HepG2 (cell line): ENCODE results near the gene OST4. TPM values are rescaled to one million over a fixed set of nuclear protein-coding genes. Genes with fewer than 3 reads are reported as not detected.

ENCODE experiments used
- AHR ChIP-seq: IDR thresholded peaks from 2 replicates; pipeline ENCODE4 v1.6.1; 2018; ENCODE audit warnings: missing genetic modification reagents, missing compliant biosample characterization
- AKAP8 ChIP-seq: sonication (generic); formaldehyde crosslinking; IDR thresholded peaks from 2 replicates; pipeline ENCODE4 v1.5.1; 2020; ENCODE audit warnings: mild to moderate bottlenecking, missing genetic modification reagents
- ATF5 ChIP-seq: sonication (generic); formaldehyde crosslinking; IDR thresholded peaks from 2 replicates; pipeline ENCODE4 v1.4.0; 2020; ENCODE audit warnings: mild to moderate bottlenecking, low read depth, missing genetic modification reagents
- BRD4 ChIP-seq: sonication (generic); formaldehyde crosslinking; IDR thresholded peaks from 2 replicates; pipeline ENCODE4 v1.4.0; 2020; ENCODE audit warnings: missing genetic modification reagents
- CCDC6 ChIP-seq: sonication (generic); formaldehyde crosslinking; IDR thresholded peaks from 2 replicates; pipeline ENCODE4 v1.8.1; 2022; ENCODE audit warnings: mild to moderate bottlenecking, missing genetic modification reagents, moderate library complexity
- ETV6 ChIP-seq: sonication (generic); formaldehyde crosslinking; conservative IDR thresholded peaks from 2 replicates; pipeline ENCODE4 v1.4.0; 2020; ENCODE audit warnings: missing genetic modification reagents
- MAFK ChIP-seq, 2 experiments: IDR thresholded peaks in 1 of 2; conservative IDR thresholded peaks in 1 of 2; 2 replicates each; pipeline ENCODE4 v1.6.1; 2011; ENCODE audit warnings: improper control_type of control experiment in 2 of 2, low read length in 2 of 2
- MLXIP ChIP-seq: sonication (generic); formaldehyde crosslinking; IDR thresholded peaks from 2 replicates; pipeline ENCODE4 v1.9.0; 2021; ENCODE audit warnings: missing genetic modification reagents, borderline replicate concordance
- RAD21 ChIP-seq: fragments of 450-650 bp; formaldehyde crosslinking; IDR thresholded peaks from 2 replicates; pipeline ENCODE4 v1.5.0; 2020; ENCODE audit warnings: mild to moderate bottlenecking
- SNAPC5 ChIP-seq: sonication (generic); formaldehyde crosslinking; IDR thresholded peaks from 2 replicates; pipeline ENCODE4 v1.8.1; 2023; ENCODE audit warnings: mild to moderate bottlenecking, missing genetic modification reagents, borderline replicate concordance
- SNRNP70 ChIP-seq: fragments of 200-400 bp; formaldehyde crosslinking; IDR thresholded peaks from 2 replicates; pipeline ENCODE4 v1.6.1; 2017; ENCODE audit warnings: mild to moderate bottlenecking, low read depth, low read length, moderate library complexity
- SOX5 ChIP-seq: IDR thresholded peaks from 2 replicates; pipeline ENCODE4 v1.6.1; 2016; ENCODE audit warnings: borderline replicate concordance
- SUZ12 ChIP-seq: fragments of 150-350 bp; IDR thresholded peaks from 2 replicates; pipeline ENCODE4 v1.6.1; 2014; ENCODE audit warnings: low read depth, low read length
- ZNF547 ChIP-seq: sonication (generic); formaldehyde crosslinking; IDR thresholded peaks from 2 replicates; pipeline ENCODE4 v1.5.1; 2020; ENCODE audit warnings: mild to moderate bottlenecking, missing genetic modification reagents
- ZNF569 ChIP-seq: sonication (generic); formaldehyde crosslinking; IDR thresholded peaks from 2 replicates; pipeline ENCODE4 v1.5.0; 2020; ENCODE audit warnings: mild to moderate bottlenecking, missing genetic modification reagents, moderate library complexity, borderline replicate concordance
- ZNF747 ChIP-seq: sonication (generic); formaldehyde crosslinking; IDR thresholded peaks from 2 replicates; pipeline ENCODE4 v1.8.1; 2023; ENCODE audit warnings: missing genetic modification reagents, mild to moderate bottlenecking, borderline replicate concordance
- ZNF776 ChIP-seq: sonication (generic); formaldehyde crosslinking; IDR thresholded peaks from 2 replicates; pipeline ENCODE4 v1.4.0; 2020; ENCODE audit warnings: mild to moderate bottlenecking, missing genetic modification reagents
- ZNF782 ChIP-seq: sonication (generic); formaldehyde crosslinking; IDR thresholded peaks from 2 replicates; pipeline ENCODE4 v1.4.0; 2020; ENCODE audit warnings: missing genetic modification reagents, mild to moderate bottlenecking, borderline replicate concordance
- ZSCAN22 ChIP-seq: sonication (generic); formaldehyde crosslinking; IDR thresholded peaks from 2 replicates; pipeline ENCODE4 v1.4.0; 2020; ENCODE audit warnings: mild to moderate bottlenecking, missing genetic modification reagents
- polyA plus RNA-seq, 8 experiments: library from polyadenylated mRNA; depleted of rRNA in 3 of 8; stranded (reverse) in 7 of 8; unstranded in 1 of 8; fragments of >200 nt; fragmentation: Illumina TruSeq in 4 of 8; extraction: Trizol in 4 of 8; gene quantifications; 2 replicates each; pipeline versions ENCODE4 v1.2.1 to v1.2.3, GENCODE V29; 2011 to 2016; ENCODE audit warnings: low read depth in 4 of 8, missing spikeins in 1 of 8, mixed read lengths in 1 of 8; ENCODE audit not compliant: insufficient read depth in 1 of 8
- total RNA-seq, 5 experiments: library from RNA; depleted of rRNA; stranded (reverse); fragments of >200 nt; fragmentation: Illumina TruSeq; extraction: Trizol; gene quantifications; 2 replicates each; pipeline ENCODE4 v1.2.3, GENCODE V29; 2016; ENCODE audit warnings: low read depth in 1 of 5
- TF ChIP-seq, protein P1 (sequence below): sonication (generic); formaldehyde crosslinking; IDR thresholded peaks from 2 replicates; pipeline ENCODE4 v1.5.1; 2020; ENCODE audit warnings: missing genetic modification reagents, mild to moderate bottlenecking, borderline replicate concordance
- TF ChIP-seq, protein P2 (sequence below), 2 experiments: sonication (generic) in 1 of 2; formaldehyde crosslinking in 1 of 2; IDR thresholded peaks; 2 replicates each; pipeline versions ENCODE4 v1.4.0 to v1.6.1; 2018 to 2020; ENCODE audit warnings: missing genetic modification reagents in 2 of 2, borderline replicate concordance in 1 of 2, low read depth in 1 of 2, mild to moderate bottlenecking in 1 of 2, missing biosample characterization in 1 of 2

The OST4 gene
- total and polyA plus RNA-seq, 2 of the 13 experiments (the other 11 are each of a cell fraction or from before 2014, with no cell fraction given): 498 to 584 TPM

- TF ChIP-seq MLXIP: peak; percentile 91
- peak; percentile 72 for TF ChIP-seq SOX5 (CRISPR knock-in tag)
- no peak for TF ChIP-seq ZNF747 (CRISPR knock-in tag)
- TF ChIP-seq ETV6 (CRISPR knock-in tag): peak; percentile 93
- TF ChIP-seq ZNF569: peak; percentile 83; the same call in 1 of the 2 replicates
- no peak; the same call in 1 of the 2 replicates for TF ChIP-seq SUZ12
- peak; percentile 54 for TF ChIP-seq ZNF776 (CRISPR knock-in tag)
- TF ChIP-seq CCDC6 (CRISPR knock-in tag): peak; percentile 97
- TF ChIP-seq ATF5 (CRISPR knock-in tag): peak; percentile 51; the same call in 1 of the 2 replicates
- peak; percentile 38 for TF ChIP-seq ZSCAN22
- peak; percentile 28; the same call in 1 of the 2 replicates for TF ChIP-seq AKAP8 (CRISPR knock-in tag)
- peak; percentile 90 for TF ChIP-seq ZNF547
- peak; percentile 28; the same call in 1 of the 2 replicates for TF ChIP-seq RAD21 (CRISPR knock-in tag)
- TF ChIP-seq, protein P1, sequence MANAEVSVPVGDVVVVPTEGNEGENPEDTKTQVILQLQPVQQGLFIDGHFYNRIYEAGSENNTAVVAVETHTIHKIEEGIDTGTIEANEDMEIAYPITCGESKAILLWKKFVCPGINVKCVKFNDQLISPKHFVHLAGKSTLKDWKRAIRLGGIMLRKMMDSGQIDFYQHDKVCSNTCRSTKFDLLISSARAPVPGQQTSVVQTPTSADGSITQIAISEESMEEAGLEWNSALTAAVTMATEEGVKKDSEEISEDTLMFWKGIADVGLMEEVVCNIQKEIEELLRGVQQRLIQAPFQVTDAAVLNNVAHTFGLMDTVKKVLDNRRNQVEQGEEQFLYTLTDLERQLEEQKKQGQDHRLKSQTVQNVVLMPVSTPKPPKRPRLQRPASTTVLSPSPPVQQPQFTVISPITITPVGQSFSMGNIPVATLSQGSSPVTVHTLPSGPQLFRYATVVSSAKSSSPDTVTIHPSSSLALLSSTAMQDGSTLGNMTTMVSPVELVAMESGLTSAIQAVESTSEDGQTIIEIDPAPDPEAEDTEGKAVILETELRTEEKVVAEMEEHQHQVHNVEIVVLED (CRISPR knock-in tag): peak; percentile 75
- TF ChIP-seq SNRNP70: no peak
- no peak for TF ChIP-seq MAFK (conservative IDR thresholded peaks at IDR 0.05 in 1 of 2, IDR thresholded peaks at IDR 0.05 in 1 of 2; ENCODE audit: low read length in 2 of 2)
- TF ChIP-seq AHR (CRISPR knock-in tag): peak; percentile 90
- TF ChIP-seq SNAPC5 (CRISPR knock-in tag): peak; percentile 95
- TF ChIP-seq, protein P2, sequence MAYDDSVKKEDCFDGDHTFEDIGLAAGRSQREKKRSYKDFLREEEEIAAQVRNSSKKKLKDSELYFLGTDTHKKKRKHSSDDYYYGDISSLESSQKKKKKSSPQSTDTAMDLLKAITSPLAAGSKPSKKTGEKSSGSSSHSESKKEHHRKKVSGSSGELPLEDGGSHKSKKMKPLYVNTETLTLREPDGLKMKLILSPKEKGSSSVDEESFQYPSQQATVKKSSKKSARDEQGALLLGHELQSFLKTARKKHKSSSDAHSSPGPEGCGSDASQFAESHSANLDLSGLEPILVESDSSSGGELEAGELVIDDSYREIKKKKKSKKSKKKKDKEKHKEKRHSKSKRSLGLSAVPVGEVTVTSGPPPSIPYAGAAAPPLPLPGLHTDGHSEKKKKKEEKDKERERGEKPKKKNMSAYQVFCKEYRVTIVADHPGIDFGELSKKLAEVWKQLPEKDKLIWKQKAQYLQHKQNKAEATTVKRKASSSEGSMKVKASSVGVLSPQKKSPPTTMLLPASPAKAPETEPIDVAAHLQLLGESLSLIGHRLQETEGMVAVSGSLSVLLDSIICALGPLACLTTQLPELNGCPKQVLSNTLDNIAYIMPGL (CRISPR knock-in tag; IDR thresholded peaks at IDR 0.05; ENCODE audit: borderline replicate concordance in 1 of 2, low read depth in 1 of 2): peak; percentile 81 to 95
- TF ChIP-seq ZNF782: peak; percentile 97
- 0 out of 2 replicates have a peak, but pooled peaks have one; percentile 74 for TF ChIP-seq BRD4
Measured at GRCh38 chr2:27050996-27051901, 20.2 kb downstream of the OST4 start, which contains the start of gene AGBL5 (continued).
